ENCODE data around the gene TRMT61B. TPM values are rescaled to one million over a fixed set of nuclear protein-coding genes. Genes with fewer than 3 reads are reported as not detected.
A peak's percentile ranks its signal among the peaks of the same experiment; 100 is the strongest.

TRMT61B gene
- total RNA-seq, 2 experiments from 2014 or later: 18.7 to 20.8 TPM

- no peaks in the 10 kb centered on the region for H3K27me3 Mint-ChIP-seq
- H3K27ac ChIP-seq (ENCODE audit: low read depth in 1 of 2, low read length in 2 of 2): no peak overlapping the region
- H3K9me3 Mint-ChIP-seq: no peaks in the 10 kb centered on the region
- POLR2A ChIA-PET: no interaction called here
- H3K36me3 ChIP-seq (ENCODE audit: insufficient read depth, low read length): no peaks in the 10 kb centered on the region
- DNase-seq (no peak), ATAC-seq (ENCODE audit: poor library complexity) (no peak)
- H3K27ac Mint-ChIP-seq: no peak overlapping the region
- CTCF ChIA-PET: interaction anchor here (1.1 kb wide), 1 partner anchor 255 kb away, joined by 3 read pairs; no protein-coding TSS in a partner anchor
- H3K4me1 Mint-ChIP-seq (ENCODE audit: low read depth): no peaks in the 10 kb centered on the region
- intact Hi-C loops (cut with DNase I, micrococcal nuclease): loop anchor here (5.0 kb wide), 3 partner anchors 75 to 1250 kb away; no protein-coding TSS in a partner anchor
- no peaks in the 10 kb centered on the region for H3K9me3 ChIP-seq (ENCODE audit: control insufficient read depth in 1 of 2, insufficient read depth in 1 of 2, low read length in 2 of 2)
- TF ChIP-seq CTCF (IDR thresholded peaks at IDR 0.05): no peak
- H3K27me3 ChIP-seq (ENCODE audit: control insufficient read depth in 1 of 2, insufficient read depth in 2 of 2, low read length in 2 of 2): no peaks in the 10 kb centered on the region
- H3K4me1 ChIP-seq (ENCODE audit: insufficient read depth, low read length): no peaks in the 10 kb centered on the region
- no peaks in the 10 kb centered on the region for H3K36me3 Mint-ChIP-seq (ENCODE audit: low read depth)
- no peak overlapping the region for H3K4me3 Mint-ChIP-seq
- H3K4me3 ChIP-seq (ENCODE audit: low read length): no peak overlapping the region
Observed at GRCh38 chr2:28822036-28822435, 48.1 kb downstream of the TRMT61B start.

GRCh38 chr2:28821295-28821958 is 48.7 kb downstream of the TRMT61B start:
- ChIA-PET CTCF (interaction anchor here (1.0 to 1.2 kb wide), 3 partner anchors 226 to 255 kb away, joined by 3 read pairs; no protein-coding TSS in a partner anchor), POLR2A (interaction anchor here (1.1 kb wide), 1 partner anchor 10 kb away, joined by 4 read pairs; the partner anchor contains the start of gene SPDYA)
- peak; percentile 75 for TF ChIP-seq CTCF (IDR thresholded peaks at IDR 0.05)
- H3K4me3 Mint-ChIP-seq: no peak overlapping the region
- no peaks in the 10 kb centered on the region for H3K27me3 ChIP-seq (ENCODE audit: control insufficient read depth in 1 of 2, insufficient read depth in 2 of 2, low read length in 2 of 2)
- no peak overlapping the region for H3K27ac Mint-ChIP-seq
- no peak overlapping the region for H3K4me3 ChIP-seq (ENCODE audit: low read length)
- no peaks in the 10 kb centered on the region for H3K9me3 Mint-ChIP-seq
- H3K4me1 ChIP-seq (ENCODE audit: insufficient read depth, low read length): no peaks in the 10 kb centered on the region
- no peaks in the 10 kb centered on the region for H3K36me3 Mint-ChIP-seq (ENCODE audit: low read depth)
- H3K4me1 Mint-ChIP-seq (ENCODE audit: low read depth): no peaks in the 10 kb centered on the region
- H3K36me3 ChIP-seq (ENCODE audit: insufficient read depth, low read length): no peaks in the 10 kb centered on the region
- H3K9me3 ChIP-seq (ENCODE audit: control insufficient read depth in 1 of 2, insufficient read depth in 1 of 2, low read length in 2 of 2): no peaks in the 10 kb centered on the region
- DNase-seq (peak in 13 of 14 experiments; percentile 18 to 84 (median 44)), ATAC-seq (ENCODE audit: poor library complexity) (peak; percentile 94)
- intact Hi-C loops (cut with DNase I, micrococcal nuclease): loop anchor here (1.0 to 5.0 kb wide), 7 partner anchors 76 to 1251 kb away; no protein-coding TSS in a partner anchor
- no peak overlapping the region for H3K27ac ChIP-seq (ENCODE audit: low read depth in 1 of 2, low read length in 2 of 2)
- no peaks in the 10 kb centered on the region for H3K27me3 Mint-ChIP-seq

- intact Hi-C loops (cut with DNase I, micrococcal nuclease): loop anchor here in 1 of 2 experiments (10.0 kb wide), 1 partner anchor 197 kb away; no protein-coding TSS in a partner anchor
- H3K27me3 Mint-ChIP-seq: no peaks in the 10 kb centered on the region
Observed at GRCh38 chr2:28818053-28818452, 52.1 kb downstream of the TRMT61B start.

More at GRCh38 chr2:28818053-28818452, 52.1 kb downstream of the TRMT61B start:
- Histone ChIP-seq H3K27me3 (ENCODE audit: control insufficient read depth in 1 of 2, insufficient read depth in 2 of 2, low read length in 2 of 2) (no peaks in the 10 kb centered on the region), H3K9me3 (ENCODE audit: control insufficient read depth in 1 of 2, insufficient read depth in 1 of 2, low read length in 2 of 2) (no peaks in the 10 kb centered on the region), H3K27ac (ENCODE audit: low read depth in 1 of 2, low read length in 2 of 2) (no peak overlapping the region), H3K4me1 (ENCODE audit: insufficient read depth, low read length) (no peaks in the 10 kb centered on the region), H3K36me3 (ENCODE audit: insufficient read depth, low read length) (no peaks in the 10 kb centered on the region), H3K4me3 (ENCODE audit: low read length) (no peak overlapping the region)
- Mint-ChIP-seq H3K4me3 (no peak overlapping the region), H3K27ac (no peak overlapping the region), H3K9me3 (no peaks in the 10 kb centered on the region), H3K4me1 (ENCODE audit: low read depth) (no peaks in the 10 kb centered on the region), H3K36me3 (ENCODE audit: low read depth) (no peaks in the 10 kb centered on the region)
- no peak for TF ChIP-seq CTCF (IDR thresholded peaks at IDR 0.05)
- ChIA-PET POLR2A (no interaction called here), CTCF (interaction anchor here (0.7 kb wide), 1 partner anchor 15 kb away, joined by 3 read pairs; no protein-coding TSS in a partner anchor)
- ATAC-seq (ENCODE audit: poor library complexity) (no peak), DNase-seq (no peak)

Measured in CD4-positive, alpha-beta T cell (primary cell).